H9 (cell line): Measurements from ENCODE around the gene RYR3. TPM values are rescaled to one million over a fixed set of nuclear protein-coding genes. Genes with fewer than 3 reads are reported as not detected.

Experiments
- DNase-seq: peaks from one replicate; pipeline ENCODE4 v3.0.0-alpha.2; 2017
- H2AFZ ChIP-seq: one replicate; pipeline ENCODE4 v1.6.1; 2013; ENCODE audit warnings: mild to moderate bottlenecking, low read length, control low read depth, moderate library complexity
- H2AK5ac ChIP-seq: 2 replicates; pipeline ENCODE4 v1.6.1; 2013; ENCODE audit warnings: low read length, control low read depth, mixed read lengths; ENCODE audit not compliant: insufficient read length
- H2BK120ac ChIP-seq: one replicate; pipeline ENCODE4 v1.6.1; 2013; ENCODE audit warnings: low read depth, mild to moderate bottlenecking, low read length, control low read depth, inconsistent platforms; ENCODE audit not compliant: poor library complexity, severe bottlenecking
- H2BK12ac ChIP-seq: 2 replicates; pipeline ENCODE4 v1.6.1; 2013; ENCODE audit warnings: low read length, control low read depth, mixed read lengths, low read depth; ENCODE audit not compliant: insufficient read length
- H2BK15ac ChIP-seq: 2 replicates; pipeline ENCODE4 v1.6.1; 2013; ENCODE audit warnings: low read depth, low read length, control low read depth
- H2BK20ac ChIP-seq: one replicate; pipeline ENCODE4 v1.6.1; 2013; ENCODE audit warnings: low read depth, mild to moderate bottlenecking, low read length, control low read depth, inconsistent platforms; ENCODE audit not compliant: poor library complexity, severe bottlenecking
- H2BK5ac ChIP-seq: 2 replicates; pipeline ENCODE4 v1.6.1; 2013; ENCODE audit warnings: low read length, control low read depth, mixed read lengths; ENCODE audit not compliant: insufficient read length
- H3K14ac ChIP-seq: 2 replicates; pipeline ENCODE4 v1.6.1; 2013; ENCODE audit warnings: low read length, control low read depth; ENCODE audit not compliant: insufficient read depth
- H3K18ac ChIP-seq: 2 replicates; pipeline ENCODE4 v1.6.1; 2013; ENCODE audit warnings: low read depth, mild to moderate bottlenecking, mixed read lengths, low read length, control low read depth; ENCODE audit not compliant: insufficient read length
- H3K23ac ChIP-seq: 2 replicates; pipeline ENCODE4 v1.6.1; 2013; ENCODE audit warnings: low read length, control low read depth, mixed read lengths, low read depth; ENCODE audit not compliant: insufficient read length
- H3K23me2 ChIP-seq: 2 replicates; pipeline ENCODE4 v1.6.1; 2013; ENCODE audit warnings: low read depth, mild to moderate bottlenecking, mixed read lengths, low read length, control low read depth; ENCODE audit not compliant: insufficient read length, poor library complexity, severe bottlenecking
- H3K27ac ChIP-seq: 2 replicates; pipeline ENCODE4 v1.5.1; 2013; ENCODE audit warnings: low read length, control low read depth, mixed read lengths, low read depth; ENCODE audit not compliant: insufficient read length
- H3K27me3 ChIP-seq: 2 replicates; pipeline ENCODE4 v1.6.1; 2013; ENCODE audit warnings: low read length, control low read depth, inconsistent platforms; ENCODE audit not compliant: insufficient read depth
- H3K4ac ChIP-seq: 2 replicates; pipeline ENCODE4 v1.6.1; 2013; ENCODE audit warnings: low read depth, mild to moderate bottlenecking, control low read depth, inconsistent platforms, low read length, moderate library complexity
- H3K4me1 ChIP-seq: 2 replicates; pipeline ENCODE4 v1.6.1; 2013; ENCODE audit warnings: low read length, control low read depth, inconsistent platforms; ENCODE audit not compliant: insufficient read depth
- H3K4me2 ChIP-seq: 2 replicates; pipeline ENCODE4 v1.6.1; 2013; ENCODE audit warnings: low read length, control low read depth, mixed read lengths; ENCODE audit not compliant: insufficient read length, insufficient read depth
- H3K56ac ChIP-seq: 2 replicates; pipeline ENCODE4 v1.6.1; 2013; ENCODE audit warnings: low read depth, mild to moderate bottlenecking, mixed read lengths, low read length, control low read depth; ENCODE audit not compliant: insufficient read length
- H3K79me1 ChIP-seq: 2 replicates; pipeline ENCODE4 v1.6.1; 2013; ENCODE audit warnings: low read depth, mild to moderate bottlenecking, moderate library complexity, low read length, control low read depth, inconsistent platforms; ENCODE audit not compliant: insufficient read depth, poor library complexity, severe bottlenecking
- H3K79me2 ChIP-seq: 2 replicates; pipeline ENCODE4 v1.6.1; 2013; ENCODE audit warnings: low read length, control low read depth, inconsistent platforms; ENCODE audit not compliant: insufficient read depth
- H3K9ac ChIP-seq: 2 replicates; pipeline ENCODE4 v1.6.1; 2013; ENCODE audit warnings: low read length, control low read depth, mixed read lengths; ENCODE audit not compliant: insufficient read length; ENCODE audit errors: extremely low read depth
- H3K9me3 ChIP-seq: one replicate; pipeline ENCODE4 v1.6.1; 2013; ENCODE audit warnings: low read depth, low read length, inconsistent platforms; ENCODE audit not compliant: control insufficient read depth
- H3T11ph ChIP-seq: one replicate; pipeline ENCODE4 v1.6.1; 2013; ENCODE audit warnings: mild to moderate bottlenecking, low read length, control low read depth, inconsistent platforms
- H4K20me1 ChIP-seq: one replicate; pipeline ENCODE4 v1.6.1; 2013; ENCODE audit not compliant: control insufficient read depth, insufficient read length, insufficient read depth
- H4K5ac ChIP-seq: 2 replicates; pipeline ENCODE4 v1.6.1; 2013; ENCODE audit warnings: low read depth, mild to moderate bottlenecking, mixed read lengths, low read length, control low read depth; ENCODE audit not compliant: insufficient read length
- H4K8ac ChIP-seq: replicated peaks from 2 replicates; pipeline ENCODE4 v1.6.1; 2013; ENCODE audit warnings: low read length, control low read depth, mixed read lengths, low read depth; ENCODE audit not compliant: insufficient read length
- H4K91ac ChIP-seq: 2 replicates; pipeline ENCODE4 v1.6.1; 2013; ENCODE audit warnings: low read depth, mild to moderate bottlenecking, moderate library complexity, mixed read lengths, low read length, control low read depth; ENCODE audit not compliant: insufficient read length
- H3K27ac Mint-ChIP-seq, 3 experiments: 2 replicates in 2 of 3; 3 replicates in 1 of 3; pipeline ENCODE4 v1.8.0; 2020 to 2021; ENCODE audit warnings: mixed read lengths in 3 of 3, mild to moderate bottlenecking in 1 of 3, moderate library complexity in 1 of 3
- H3K27me3 Mint-ChIP-seq: 2 replicates; pipeline ENCODE4 v1.8.0; 2021; ENCODE audit warnings: low read depth, mild to moderate bottlenecking, moderate library complexity, mixed read lengths
- H3K36me3 Mint-ChIP-seq, 3 experiments: 2 replicates in 2 of 3; 3 replicates in 1 of 3; pipeline ENCODE4 v1.8.0; 2020 to 2021; ENCODE audit warnings: low read depth in 3 of 3, mixed read lengths in 3 of 3; ENCODE audit not compliant: insufficient read depth in 1 of 3
- H3K4me1 Mint-ChIP-seq, 2 experiments: 2 replicates each; pipeline ENCODE4 v1.8.0; 2020; ENCODE audit warnings: mixed read lengths in 2 of 2
- H3K4me3 Mint-ChIP-seq, 2 experiments: 2 replicates in 1 of 2; 3 replicates in 1 of 2; pipeline ENCODE4 v1.8.0; 2020 to 2021; ENCODE audit warnings: mild to moderate bottlenecking in 2 of 2, mixed read lengths in 2 of 2, moderate library complexity in 1 of 2
- H3K9me3 Mint-ChIP-seq, 2 experiments: 2 replicates in 1 of 2; 3 replicates in 1 of 2; pipeline ENCODE4 v1.8.0; 2020; ENCODE audit warnings: mild to moderate bottlenecking in 2 of 2, mixed read lengths in 2 of 2, moderate library complexity in 1 of 2
- WGBS: extraction: QIAGEN DNeasy Blood & Tissue Kit; methylation state at CpG from one replicate; pipeline ENCODE4 v1.1.7; 2013; ENCODE audit warnings: missing lambda C conversion rate, low lambda C conversion rate, mixed read lengths; ENCODE audit not compliant: insufficient read length; ENCODE audit errors: extremely low coverage; 5-methylcytosine and 5-hydroxymethylcytosine counted together
- total RNA-seq: library from RNA; stranded (reverse); gene quantifications from 2 replicates; pipeline ENCODE4 v1.2.1, GENCODE V29; 2021
- TF ChIP-seq, protein P1 (sequence below): fragments of 200-600 bp; sonication (generic); conservative IDR thresholded peaks from 3 replicates; pipeline ENCODE4 v1.8.0; 2021; ENCODE audit warnings: antibody characterized with exemption, mild to moderate bottlenecking

RYR3 gene
- total RNA-seq, 1 experiment from 2014 or later = 0.85 TPM

DNA sequence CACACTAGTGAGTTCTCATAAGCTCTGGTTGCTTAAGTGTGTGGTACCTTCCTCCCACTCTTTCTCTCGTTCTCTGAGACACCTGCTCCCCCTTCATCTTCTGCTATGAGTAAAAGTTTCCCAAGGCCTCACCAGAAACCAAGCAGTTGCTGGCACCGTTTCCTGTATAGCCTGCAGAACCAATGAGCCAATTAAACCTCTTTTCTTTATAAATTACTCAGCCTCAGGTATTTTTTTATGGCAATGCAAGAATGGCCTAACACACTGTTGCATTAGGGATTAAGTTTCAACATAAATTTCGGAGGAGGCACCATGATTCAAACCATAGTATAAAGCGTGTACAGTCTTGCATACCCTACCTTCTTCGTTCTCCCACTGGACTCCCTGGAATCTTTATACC, 405.3 kb downstream of the RYR3 start:
- TF ChIP-seq, protein P1, sequence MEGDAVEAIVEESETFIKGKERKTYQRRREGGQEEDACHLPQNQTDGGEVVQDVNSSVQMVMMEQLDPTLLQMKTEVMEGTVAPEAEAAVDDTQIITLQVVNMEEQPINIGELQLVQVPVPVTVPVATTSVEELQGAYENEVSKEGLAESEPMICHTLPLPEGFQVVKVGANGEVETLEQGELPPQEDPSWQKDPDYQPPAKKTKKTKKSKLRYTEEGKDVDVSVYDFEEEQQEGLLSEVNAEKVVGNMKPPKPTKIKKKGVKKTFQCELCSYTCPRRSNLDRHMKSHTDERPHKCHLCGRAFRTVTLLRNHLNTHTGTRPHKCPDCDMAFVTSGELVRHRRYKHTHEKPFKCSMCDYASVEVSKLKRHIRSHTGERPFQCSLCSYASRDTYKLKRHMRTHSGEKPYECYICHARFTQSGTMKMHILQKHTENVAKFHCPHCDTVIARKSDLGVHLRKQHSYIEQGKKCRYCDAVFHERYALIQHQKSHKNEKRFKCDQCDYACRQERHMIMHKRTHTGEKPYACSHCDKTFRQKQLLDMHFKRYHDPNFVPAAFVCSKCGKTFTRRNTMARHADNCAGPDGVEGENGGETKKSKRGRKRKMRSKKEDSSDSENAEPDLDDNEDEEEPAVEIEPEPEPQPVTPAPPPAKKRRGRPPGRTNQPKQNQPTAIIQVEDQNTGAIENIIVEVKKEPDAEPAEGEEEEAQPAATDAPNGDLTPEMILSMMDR = no peak
- H2BK15ac ChIP-seq = no peak overlapping the region

More for the DNA sequence above, 405.3 kb downstream of the RYR3 start:
- no peaks in the 10 kb centered on the region for H3K79me2 ChIP-seq
- no peak overlapping the region for H3K14ac ChIP-seq
- H3K4me1 Mint-ChIP-seq = peaks cover 0 to 3% of the 10 kb centered on the region in 2 experiments; a peak in 1 of 4 replicates
- no peak overlapping the region for H3K4ac ChIP-seq
- H3K9me3 ChIP-seq = no peaks in the 10 kb centered on the region
- no peak overlapping the region for H3K4me3 Mint-ChIP-seq
- H4K5ac ChIP-seq = no peak overlapping the region
- H3K27me3 ChIP-seq = no peaks in the 10 kb centered on the region
- H4K20me1 ChIP-seq = no peaks in the 10 kb centered on the region
- H3K27ac Mint-ChIP-seq = no peak overlapping the region
- H4K91ac ChIP-seq = no peak overlapping the region
- H3K4me1 ChIP-seq = no peaks in the 10 kb centered on the region
- H2BK120ac ChIP-seq = no peak overlapping the region
- H3K23me2 ChIP-seq = no peaks in the 10 kb centered on the region
- no peak overlapping the region for H3T11ph ChIP-seq
- H3K27ac ChIP-seq = no peak overlapping the region
- H3K18ac ChIP-seq = no peak overlapping the region
- no peak overlapping the region for H2BK12ac ChIP-seq
- no peaks in the 10 kb centered on the region for H3K79me1 ChIP-seq
- no peak overlapping the region for H2BK20ac ChIP-seq
- H2AFZ ChIP-seq = no peak overlapping the region
- H3K27me3 Mint-ChIP-seq = peaks cover 1% of the 10 kb centered on the region; the same call in 1 of the 2 replicates
- no peak overlapping the region for H2BK5ac ChIP-seq
- H3K9ac ChIP-seq = no peak overlapping the region
- H3K36me3 Mint-ChIP-seq = peaks cover 0 to 4% (median 4%) of the 10 kb centered on the region in 3 experiments; a peak in 4 of 7 replicates
- no peak overlapping the region for H3K56ac ChIP-seq
- H2AK5ac ChIP-seq = no peak overlapping the region
- no peak for DNase-seq
- WGBS = no CpG with 5 or more reads among the region's 5 CpGs
- no peak overlapping the region for H3K4me2 ChIP-seq
- H3K23ac ChIP-seq = no peak overlapping the region
- H4K8ac ChIP-seq = no peak overlapping the region
- peaks cover 6 to 14% of the 10 kb centered on the region in 2 experiments for H3K9me3 Mint-ChIP-seq
